Chondrocyte (in vitro differentiated cells): ENCODE data around the gene GADD45A. TPM values are rescaled to one million over a fixed set of nuclear protein-coding genes. Genes with fewer than 3 reads are reported as not detected.

Source experiments
- DNase-seq: peaks from one replicate; pipeline ENCODE4 v3.0.0; 2021; ENCODE audit warnings: mixed read lengths, low spot score
- H3K27ac Mint-ChIP-seq: one replicate; pipeline ENCODE4 v1.8.0; 2021; ENCODE audit warnings: mild to moderate bottlenecking, moderate library complexity, mixed read lengths; ENCODE audit not compliant: unreplicated experiment
- H3K27me3 Mint-ChIP-seq: 2 replicates; pipeline ENCODE4 v1.8.0; 2021; ENCODE audit warnings: low read depth, mixed read lengths
- H3K36me3 Mint-ChIP-seq: 2 replicates; pipeline ENCODE4 v1.8.0; 2021; ENCODE audit warnings: low read depth, mixed read lengths
- H3K4me1 Mint-ChIP-seq: 2 replicates; pipeline ENCODE4 v1.8.0; 2021; ENCODE audit warnings: low read depth, mild to moderate bottlenecking, mixed read lengths
- H3K4me3 Mint-ChIP-seq: one replicate; pipeline ENCODE4 v1.8.0; 2021; ENCODE audit warnings: mild to moderate bottlenecking, moderate library complexity, mixed read lengths; ENCODE audit not compliant: unreplicated experiment
- H3K9me3 Mint-ChIP-seq: 2 replicates; pipeline ENCODE4 v1.8.0; 2021; ENCODE audit warnings: low read depth, mixed read lengths
- total RNA-seq: library from RNA; stranded (reverse); gene quantifications from 3 replicates; pipeline ENCODE4 v1.2.1, GENCODE V29; 2021
- TF ChIP-seq, protein P1 (sequence below): fragments of 200-600 bp; sonication (generic); IDR thresholded peaks from 2 replicates; pipeline ENCODE4 v1.5.0; 2021; ENCODE audit warnings: antibody characterized with exemption, mild to moderate bottlenecking, moderate library complexity

Gene GADD45A
- total RNA-seq, 1 donor from 2014 or later = 89.4 TPM

DNA sequence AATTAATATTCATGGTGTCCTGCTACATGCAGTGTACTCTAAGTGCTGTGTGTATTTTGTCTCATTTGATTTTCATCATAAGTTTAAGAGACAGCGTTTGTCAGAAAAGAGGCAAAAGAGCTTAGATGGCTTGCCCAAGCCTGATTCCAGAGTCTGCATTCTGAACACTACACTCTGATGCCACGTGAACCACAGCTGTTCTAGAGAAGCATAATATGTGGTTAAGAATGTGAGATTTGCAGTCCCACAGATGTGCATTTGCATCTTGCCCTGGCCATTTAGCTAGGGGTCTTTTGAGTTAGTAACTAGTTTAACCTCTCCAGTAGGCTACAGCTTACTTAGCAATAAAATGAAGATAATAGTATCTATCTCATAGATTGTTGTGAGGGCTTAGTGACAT is 9.2 kb upstream of the GADD45A start:
- Mint-ChIP-seq H3K27me3 (no peaks in the 10 kb centered on the region), H3K4me3 (no peak overlapping the region), H3K9me3 (no peaks in the 10 kb centered on the region), H3K4me1 (peaks cover 13% of the 10 kb centered on the region), H3K36me3 (no peaks in the 10 kb centered on the region), H3K27ac (no peak overlapping the region)
- no peak for DNase-seq
- TF ChIP-seq, protein P1, sequence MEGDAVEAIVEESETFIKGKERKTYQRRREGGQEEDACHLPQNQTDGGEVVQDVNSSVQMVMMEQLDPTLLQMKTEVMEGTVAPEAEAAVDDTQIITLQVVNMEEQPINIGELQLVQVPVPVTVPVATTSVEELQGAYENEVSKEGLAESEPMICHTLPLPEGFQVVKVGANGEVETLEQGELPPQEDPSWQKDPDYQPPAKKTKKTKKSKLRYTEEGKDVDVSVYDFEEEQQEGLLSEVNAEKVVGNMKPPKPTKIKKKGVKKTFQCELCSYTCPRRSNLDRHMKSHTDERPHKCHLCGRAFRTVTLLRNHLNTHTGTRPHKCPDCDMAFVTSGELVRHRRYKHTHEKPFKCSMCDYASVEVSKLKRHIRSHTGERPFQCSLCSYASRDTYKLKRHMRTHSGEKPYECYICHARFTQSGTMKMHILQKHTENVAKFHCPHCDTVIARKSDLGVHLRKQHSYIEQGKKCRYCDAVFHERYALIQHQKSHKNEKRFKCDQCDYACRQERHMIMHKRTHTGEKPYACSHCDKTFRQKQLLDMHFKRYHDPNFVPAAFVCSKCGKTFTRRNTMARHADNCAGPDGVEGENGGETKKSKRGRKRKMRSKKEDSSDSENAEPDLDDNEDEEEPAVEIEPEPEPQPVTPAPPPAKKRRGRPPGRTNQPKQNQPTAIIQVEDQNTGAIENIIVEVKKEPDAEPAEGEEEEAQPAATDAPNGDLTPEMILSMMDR = no peak

DNA sequence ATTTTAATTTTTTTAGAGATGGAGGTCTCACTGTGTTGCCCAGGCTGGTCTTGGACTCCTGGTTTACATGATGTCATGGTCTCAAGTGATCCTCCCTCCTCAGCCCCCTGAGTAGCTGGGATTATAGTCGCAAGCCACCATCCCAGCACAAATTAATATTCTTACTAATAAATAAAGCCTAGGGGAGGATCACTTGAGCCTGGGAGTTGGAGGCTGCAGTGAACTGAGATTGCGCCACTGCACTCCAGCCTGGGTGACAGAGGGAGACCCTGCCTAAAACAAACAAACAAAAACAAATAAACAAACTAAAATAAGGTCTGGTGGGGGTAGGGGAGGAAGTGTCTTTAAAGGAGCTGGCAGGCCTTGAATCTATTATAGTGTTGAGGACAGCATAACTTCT is 8.7 kb upstream of the GADD45A start:
- Mint-ChIP-seq H3K4me1 (peaks cover 13% of the 10 kb centered on the region), H3K4me3 (no peak overlapping the region), H3K27ac (no peak overlapping the region), H3K27me3 (no peaks in the 10 kb centered on the region), H3K36me3 (no peaks in the 10 kb centered on the region), H3K9me3 (no peaks in the 10 kb centered on the region)
- TF ChIP-seq, protein P1 = no peak
- no peak for DNase-seq

DNA sequence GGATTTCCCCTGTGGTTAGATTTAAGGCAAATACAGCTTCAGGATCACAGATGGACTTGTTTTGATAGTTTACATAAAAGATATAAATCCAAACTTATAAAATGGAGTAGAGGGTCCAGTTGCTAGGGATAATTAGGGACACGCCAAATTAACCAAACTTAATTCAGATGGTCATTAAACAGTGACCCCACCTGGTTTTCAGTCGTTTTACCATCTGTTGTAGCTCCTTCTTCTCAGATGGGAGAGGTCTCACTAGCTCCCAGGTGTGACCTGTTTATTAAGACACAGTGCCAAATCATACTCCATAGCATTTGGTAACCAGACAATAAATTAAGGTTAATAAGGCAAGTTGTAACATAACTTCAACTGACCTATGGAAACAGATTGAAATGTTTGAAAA is 8.1 kb upstream of the GADD45A start:
- no peak overlapping the region for H3K4me3 Mint-ChIP-seq
- DNase-seq = no peak
- no peaks in the 10 kb centered on the region for H3K27me3 Mint-ChIP-seq
- no peaks in the 10 kb centered on the region for H3K36me3 Mint-ChIP-seq
- H3K4me1 Mint-ChIP-seq = peaks cover 13% of the 10 kb centered on the region
- TF ChIP-seq, protein P1 = no peak
- H3K27ac Mint-ChIP-seq = no peak overlapping the region
- H3K9me3 Mint-ChIP-seq = no peaks in the 10 kb centered on the region

DNA sequence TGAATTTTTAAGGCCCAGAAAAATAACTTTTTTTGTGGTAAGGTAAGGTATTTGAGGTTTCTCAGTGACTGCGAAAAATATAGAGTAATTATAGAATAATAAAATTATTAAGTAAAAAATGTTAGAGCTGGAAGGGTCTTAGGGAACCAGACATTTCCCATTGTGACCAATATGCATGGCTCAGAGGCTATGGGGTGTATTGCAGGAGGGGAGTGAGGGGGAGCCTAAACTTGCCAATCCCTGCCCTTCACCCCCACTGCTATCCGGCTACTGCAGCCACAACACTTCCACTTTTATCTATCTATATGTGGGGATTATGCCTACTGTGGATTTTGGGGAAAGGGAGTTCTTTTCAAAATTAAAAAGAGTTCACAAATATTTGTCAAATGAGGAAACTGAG is 7.6 kb upstream of the GADD45A start:
- H3K4me1 Mint-ChIP-seq = peaks cover 16% of the 10 kb centered on the region
- H3K9me3 Mint-ChIP-seq = no peaks in the 10 kb centered on the region
- no peaks in the 10 kb centered on the region for H3K27me3 Mint-ChIP-seq
- no peak overlapping the region for H3K27ac Mint-ChIP-seq
- H3K36me3 Mint-ChIP-seq = no peaks in the 10 kb centered on the region
- TF ChIP-seq, protein P1 = no peak
- DNase-seq = no peak
- H3K4me3 Mint-ChIP-seq = no peak overlapping the region

DNA sequence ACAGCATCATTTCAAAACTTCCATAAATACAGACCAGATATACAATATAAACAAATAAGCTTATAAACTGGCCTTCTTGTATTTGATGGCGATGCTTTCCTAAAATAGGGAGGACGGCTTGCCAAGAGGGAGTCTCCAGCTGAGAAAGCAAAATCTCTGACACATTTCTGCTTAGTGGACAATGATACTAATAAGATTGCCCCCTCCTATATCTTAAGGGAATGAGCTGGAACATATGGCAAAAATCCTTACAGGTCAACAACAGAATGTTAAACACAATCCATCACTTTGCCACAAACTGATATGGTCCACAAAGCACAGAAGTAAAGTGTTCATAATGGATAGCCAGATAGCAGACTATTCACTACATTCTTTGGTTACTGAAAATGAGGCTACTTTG is 7.1 kb upstream of the GADD45A start:
- Mint-ChIP-seq H3K9me3 (no peaks in the 10 kb centered on the region), H3K4me1 (peaks cover 21% of the 10 kb centered on the region), H3K4me3 (no peak overlapping the region), H3K27me3 (no peaks in the 10 kb centered on the region), H3K27ac (no peak overlapping the region), H3K36me3 (no peaks in the 10 kb centered on the region)
- DNase-seq = no peak
- TF ChIP-seq, protein P1 = no peak
